Measurements from ENCODE around the gene LOC101059915.
"Not testable (repeated sequence)": the region's sequence is repeated elsewhere in the genome, so short reads cannot be mapped to it uniquely, and the experiment has no call there.

The LOC101059915 gene

DNA sequence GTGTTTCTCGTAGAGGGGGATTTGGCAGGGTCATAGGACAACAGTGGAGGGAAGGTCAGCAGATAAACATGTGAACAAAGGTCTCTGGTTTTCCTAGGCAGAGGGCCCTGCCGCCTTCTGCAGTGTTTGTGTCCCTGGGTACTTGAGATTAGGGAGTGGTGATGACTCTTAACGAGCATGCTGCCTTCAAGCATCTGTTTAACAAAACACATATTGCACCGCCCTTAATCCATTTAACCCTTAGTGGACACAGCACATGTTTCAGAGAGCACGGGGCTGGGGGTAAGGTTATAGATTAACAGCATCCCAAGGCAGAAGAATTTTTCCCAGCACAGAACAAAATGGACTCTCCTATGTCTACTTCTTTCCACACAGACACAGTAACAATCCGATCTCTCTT lies 22.9 kb upstream of the LOC101059915 start:
- not testable (repeated sequence) for DNase-seq

DNA sequence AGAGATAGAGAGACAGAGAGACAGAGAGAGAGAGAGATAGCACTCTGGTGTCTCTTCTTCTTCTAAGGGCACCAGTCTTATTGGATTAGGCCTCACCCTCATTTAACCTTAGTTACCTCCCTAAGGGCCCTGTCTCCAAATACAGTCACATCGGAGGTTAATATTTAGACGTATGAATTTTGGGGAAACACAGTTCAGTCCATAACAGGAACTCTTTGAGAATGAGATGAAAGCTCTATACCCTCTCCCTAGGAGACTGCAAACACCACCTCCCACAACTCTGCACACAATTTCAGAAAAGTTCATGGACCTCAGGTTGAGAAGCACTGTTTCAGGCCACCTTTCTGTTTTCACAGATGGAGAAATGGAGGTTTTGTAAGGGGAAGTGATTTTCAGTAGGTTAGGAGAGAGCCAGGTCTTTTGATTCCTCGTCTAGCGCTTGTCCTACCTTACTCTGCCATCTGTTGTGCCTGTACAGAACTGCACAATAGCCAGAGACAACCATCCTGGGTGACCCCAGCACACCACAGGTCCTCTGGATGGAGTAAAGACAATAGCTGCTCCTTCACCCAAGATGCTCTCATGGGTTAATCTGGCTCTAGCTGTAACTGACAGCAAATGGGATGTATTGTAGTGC lies 16.9 kb upstream of the LOC101059915 start:
- no peak for DNase-seq

DNA sequence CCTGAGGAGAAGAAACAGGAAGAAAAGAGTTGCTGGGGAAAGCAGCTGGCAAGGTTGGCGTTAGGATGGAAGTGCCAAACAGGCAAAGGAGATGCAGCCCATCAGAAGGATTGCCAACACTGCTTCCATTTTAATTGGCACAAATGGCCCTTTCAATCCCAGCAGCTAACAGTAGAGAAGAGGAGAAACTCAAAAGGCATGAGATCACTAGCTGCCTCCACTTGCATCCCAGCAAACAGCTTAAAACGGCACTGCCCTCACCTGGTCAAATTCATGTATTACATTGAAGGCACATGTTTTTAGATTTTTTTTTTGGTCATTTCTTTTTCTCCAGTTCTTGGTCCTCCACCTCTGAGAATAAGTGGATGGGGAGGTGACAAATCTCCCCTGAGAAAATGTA lies 14.9 kb upstream of the LOC101059915 start:
- peak; percentile 37 to 39 for DNase-seq

DNA sequence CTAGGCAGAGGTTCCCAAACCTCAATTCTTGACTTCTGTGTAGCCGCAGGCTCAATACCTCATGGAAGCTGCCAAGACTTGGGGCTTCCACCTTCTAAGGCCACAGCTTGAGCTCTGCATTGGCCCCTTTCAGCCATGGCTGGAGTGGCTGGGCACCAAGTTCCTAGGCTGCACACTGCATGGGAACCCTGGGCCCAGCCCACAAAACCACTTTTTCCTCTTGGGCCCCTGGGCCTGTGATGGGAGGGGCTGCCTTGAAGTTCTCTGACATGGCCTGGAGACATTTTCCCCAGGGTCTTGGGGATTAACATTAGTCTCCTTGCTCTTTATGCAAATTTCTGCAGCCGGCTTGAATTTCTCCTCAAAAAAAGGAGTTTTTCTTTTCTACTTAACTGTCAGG lies 14.0 kb upstream of the LOC101059915 start:
- no peak for DNase-seq

DNA sequence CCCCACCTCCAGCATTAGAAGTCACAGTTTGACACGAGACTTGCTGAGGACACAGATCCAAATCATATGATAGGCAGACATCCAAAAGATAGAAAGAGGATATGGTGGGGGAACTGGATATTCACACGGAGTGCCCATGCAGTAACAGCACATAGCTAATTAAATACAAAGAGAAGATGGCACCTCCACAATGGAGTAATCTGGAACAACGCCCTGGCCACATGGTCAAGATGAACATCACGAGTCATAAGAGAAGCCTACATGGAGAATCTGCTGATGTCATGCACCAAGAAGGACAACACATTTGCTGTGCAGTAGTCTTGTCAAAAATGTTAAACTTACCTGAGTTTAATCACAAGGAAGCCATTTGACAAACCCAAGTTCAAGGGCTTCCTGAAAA lies 10.1 kb upstream of the LOC101059915 start:
- no peak for DNase-seq

DNA sequence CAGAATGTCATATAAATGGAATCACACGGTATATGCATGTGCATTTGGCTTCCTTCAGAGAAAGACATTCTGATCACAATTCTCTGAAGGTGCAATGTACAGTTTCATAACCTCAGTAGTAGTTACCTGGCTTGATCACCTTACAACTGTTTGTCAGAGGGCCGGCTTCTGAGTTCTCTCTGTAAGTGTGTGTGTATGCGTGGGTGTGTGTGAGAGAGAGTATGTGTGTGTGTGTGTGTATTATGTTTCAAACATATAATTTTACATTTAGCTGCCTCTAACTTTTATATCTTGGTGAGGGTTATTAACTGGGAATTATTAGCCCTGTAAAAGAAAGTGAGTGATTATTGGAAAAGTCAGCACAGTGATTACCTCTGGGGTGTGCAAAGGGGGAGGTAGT lies 8.0 kb upstream of the LOC101059915 start:
- no peak for DNase-seq

DNA sequence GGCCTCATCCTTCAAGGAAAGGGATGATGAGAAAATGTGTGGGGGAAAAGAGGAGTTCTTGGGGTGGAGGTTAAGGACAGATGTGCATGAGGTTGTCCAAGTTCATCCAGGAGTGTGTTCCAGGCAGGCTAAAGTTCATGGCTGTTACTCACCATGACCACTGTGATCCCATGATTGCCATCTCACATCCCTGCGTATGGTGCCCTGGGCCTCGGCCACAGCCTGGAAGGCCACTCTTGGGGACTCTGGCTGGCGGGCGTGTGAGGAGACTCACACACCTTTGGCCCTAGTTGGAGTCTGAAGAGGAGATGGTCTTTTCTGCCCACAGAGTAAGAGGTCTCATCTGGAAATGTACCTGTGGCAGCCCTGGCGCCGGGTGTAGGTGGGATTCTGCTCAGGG lies 7.4 kb upstream of the LOC101059915 start:
- no peak for DNase-seq

DNA sequence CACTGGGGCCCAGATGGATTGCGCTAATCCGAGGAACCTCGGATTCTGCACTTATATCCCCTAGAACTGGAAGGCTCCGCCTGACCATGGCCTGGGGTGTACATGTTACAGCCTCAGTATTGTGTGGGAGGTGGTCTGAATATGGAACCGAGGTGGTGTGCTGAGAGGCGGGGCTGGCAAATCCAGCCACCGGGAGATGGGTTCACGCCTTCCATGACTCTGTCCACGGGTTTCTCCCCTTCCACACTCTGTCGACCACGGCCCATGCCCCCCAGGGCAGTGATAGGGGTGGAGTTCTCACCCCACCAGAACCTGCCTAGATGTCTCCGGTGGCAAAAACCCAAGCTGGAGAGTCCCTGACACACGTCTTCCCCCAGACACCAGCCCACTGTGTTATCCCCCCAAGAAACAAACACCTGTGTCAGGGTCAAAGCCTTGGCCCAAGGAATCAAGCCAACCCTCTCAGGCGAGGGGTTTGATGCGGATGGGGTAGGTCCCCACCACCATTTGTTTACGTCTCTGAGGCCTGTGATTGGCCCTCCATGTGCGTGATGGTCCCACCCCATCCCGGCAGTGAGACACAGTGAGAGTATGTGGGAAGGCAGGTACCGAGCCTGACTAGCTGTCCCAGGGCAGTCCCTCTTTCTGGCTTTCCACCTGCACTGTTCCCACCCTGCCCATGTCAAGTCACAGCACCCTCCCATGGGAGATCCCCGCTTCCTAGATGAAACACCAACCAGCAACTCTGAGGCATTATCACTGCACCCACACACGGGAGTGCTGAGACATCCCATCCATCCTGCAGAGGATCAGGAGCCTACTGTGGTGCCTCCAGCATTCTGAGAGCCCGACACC lies 6.6 kb upstream of the LOC101059915 start:
- no peak for DNase-seq

DNA sequence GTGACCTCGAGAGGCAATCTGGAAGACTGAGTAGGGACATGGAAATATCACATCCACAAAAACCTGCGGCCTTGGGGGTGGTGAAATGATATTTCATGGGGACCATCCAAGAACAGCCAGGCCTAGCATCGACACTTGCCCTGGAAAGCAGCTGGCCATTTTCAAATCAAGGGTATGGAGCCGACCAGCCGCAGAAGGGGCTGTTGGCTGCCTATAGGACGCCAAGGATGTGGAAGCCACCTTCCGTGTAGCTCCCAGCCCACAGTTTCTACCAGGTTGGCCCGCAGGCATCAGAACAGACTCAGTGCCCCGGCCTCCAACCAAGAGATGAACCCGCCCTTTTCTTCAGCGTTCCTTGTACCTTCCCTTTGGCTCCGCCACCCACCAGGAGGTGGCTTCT lies 5.4 kb upstream of the LOC101059915 start:
- no peak for DNase-seq

DNA sequence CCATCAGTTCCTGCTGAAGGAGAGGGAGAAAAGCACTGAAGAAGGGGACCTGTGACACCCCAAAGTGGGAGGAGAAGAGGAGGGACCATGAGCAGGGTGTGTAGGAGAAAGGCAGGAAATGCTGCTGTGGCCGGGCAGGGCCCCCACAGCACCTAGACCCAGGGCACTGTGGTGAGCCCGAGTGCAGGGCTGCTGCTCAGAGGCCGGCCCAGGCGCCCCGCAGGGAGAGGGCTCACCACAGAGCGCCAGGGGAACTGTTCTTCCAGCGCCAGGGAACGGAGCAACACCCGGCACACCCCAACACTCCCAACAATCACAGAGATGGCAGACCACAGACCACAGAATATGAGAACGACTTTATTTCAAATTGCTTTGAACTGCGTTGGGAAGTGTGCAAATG lies 4.7 kb upstream of the LOC101059915 start:
- not testable (repeated sequence) for DNase-seq

DNA sequence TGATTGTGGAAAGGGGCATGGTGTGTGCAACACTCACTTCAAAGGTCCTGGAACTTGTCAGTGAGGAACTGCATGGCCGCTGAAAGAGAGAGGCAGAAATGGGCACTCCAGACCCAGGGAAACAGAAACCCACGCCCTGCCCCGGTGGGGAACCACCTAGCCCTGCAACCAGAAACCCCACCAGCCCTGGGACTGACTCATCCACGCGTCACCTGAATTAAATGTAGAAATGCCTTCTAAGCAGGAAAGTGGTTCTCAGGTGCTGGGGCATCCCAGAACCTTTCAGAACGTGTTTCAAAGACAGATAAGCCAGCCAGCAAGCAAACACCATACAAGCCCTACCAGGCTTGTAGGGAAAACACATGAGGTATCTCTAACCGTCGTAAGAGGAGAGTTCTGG lies 4.1 kb upstream of the LOC101059915 start:
- peak; percentile 51 to 57 for DNase-seq

DNA sequence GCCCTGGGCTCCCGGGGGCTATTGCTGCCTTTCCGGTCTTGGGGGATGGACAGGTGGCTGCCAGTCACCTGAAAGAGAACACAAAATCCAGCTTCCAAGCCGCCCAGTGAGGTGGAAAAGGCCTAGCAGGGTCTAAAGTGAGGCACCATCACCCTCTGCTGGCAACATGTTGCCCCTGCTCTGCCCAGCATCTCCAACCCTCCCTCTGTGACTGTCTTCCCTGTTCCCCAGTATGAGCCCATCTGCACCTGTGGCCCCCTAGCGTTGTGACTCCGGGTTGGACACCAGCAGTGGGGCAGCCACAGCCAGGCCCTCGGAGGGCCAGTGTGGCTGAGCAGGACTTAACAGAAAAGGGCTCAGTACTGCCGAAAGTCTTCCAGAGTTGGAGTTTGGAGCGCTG lies 3.1 kb upstream of the LOC101059915 start:
- DNase-seq: not testable (repeated sequence)

DNA sequence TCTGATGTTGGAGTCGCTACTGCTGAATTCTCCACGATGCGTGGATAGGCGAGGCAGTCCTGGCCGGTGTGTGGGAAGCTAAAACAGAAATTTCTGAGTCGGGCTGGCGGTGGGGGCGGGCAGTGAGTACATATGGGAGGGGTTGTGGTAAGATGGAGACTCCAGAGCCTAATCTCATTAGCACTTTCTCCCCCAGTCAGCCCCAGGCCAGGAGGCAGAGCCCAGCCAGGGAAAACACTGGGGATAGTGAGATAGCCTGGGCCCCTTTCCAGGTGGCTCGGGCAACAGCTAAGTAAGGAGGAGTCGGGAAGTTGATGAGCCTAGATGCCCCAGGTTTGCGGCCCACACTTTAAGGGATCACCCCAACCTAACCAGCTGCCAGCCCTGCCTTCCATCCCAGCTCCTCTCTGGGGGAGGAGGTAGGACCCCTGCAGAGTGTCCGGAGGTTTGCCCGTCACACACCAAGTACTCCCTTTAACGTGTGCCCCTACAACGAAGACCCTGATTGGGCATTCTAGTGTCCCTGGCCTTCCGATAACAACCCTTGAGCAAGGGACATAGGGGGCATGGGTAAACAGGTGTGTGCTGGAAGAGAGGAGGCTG lies 2.4 kb upstream of the LOC101059915 start:
- no peak for DNase-seq

DNA sequence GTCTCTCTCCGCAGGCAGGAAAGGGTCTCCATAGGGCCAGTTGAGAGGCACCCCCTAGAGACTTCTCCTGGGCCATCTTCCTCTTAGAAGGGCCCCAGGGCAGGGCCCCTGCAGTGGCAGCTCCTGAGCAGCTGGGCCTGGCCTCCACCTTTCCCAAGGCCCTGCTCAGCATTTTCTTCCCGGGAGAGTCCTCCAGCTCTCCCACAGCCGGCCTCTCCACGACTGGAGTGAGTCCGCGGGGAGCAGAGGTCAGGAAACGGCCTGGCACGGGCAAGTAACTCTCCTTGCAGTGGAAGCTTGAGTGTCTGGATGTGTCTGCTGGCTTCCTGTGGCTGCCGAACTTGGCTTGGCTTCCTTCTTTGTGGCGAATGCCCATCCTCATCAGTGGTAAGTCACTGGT lies 1.6 kb upstream of the LOC101059915 start:
- DNase-seq: no peak

DNA sequence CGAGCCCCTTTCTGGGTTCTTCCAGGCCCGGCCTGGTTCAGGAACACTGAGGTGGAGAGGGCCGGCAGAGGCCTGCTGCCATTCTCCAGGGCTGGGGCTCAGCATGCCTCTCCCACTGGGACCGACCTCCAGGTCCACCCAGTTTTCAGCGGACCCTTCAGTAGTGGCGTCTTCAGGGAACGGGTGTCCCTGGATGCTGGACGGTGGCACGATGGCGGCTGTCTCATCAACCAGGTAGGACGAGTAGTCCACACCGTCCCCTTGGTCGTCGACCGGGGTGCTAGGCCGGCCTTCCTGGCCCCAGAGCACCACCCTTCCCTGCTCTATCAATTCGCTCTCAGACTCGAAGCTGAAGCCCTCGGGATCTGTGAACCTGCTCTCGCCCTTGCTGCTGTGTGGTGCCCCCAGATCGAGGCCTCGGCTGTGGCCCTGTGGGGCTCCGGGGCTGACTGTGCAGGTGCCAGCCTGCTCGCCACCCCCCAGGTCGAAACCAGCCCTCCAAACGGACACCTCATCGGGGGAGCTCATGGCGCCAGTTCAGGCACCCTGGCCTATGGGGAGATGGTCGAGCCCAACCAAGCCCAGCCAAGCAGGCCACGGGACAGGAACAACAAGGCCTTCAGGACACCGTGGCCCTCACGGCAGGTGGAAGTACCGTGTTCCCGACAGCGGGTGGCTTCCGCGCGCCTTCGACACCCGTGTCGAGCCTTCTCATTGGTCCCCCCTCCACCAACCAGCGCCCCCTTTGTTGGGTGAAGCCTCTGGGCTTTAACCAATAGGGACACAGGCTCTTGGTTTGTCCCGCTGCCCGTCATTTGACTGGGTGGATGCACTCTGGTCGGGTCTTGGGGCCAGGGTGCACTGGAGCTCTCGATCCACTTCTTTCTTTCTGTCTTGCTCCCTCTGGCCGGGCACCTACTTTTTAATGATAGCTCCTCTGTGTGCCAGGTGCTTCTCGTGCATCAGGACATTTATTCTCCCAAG lies 814 bp upstream of the LOC101059915 start:
- DNase-seq: no peak

DNA sequence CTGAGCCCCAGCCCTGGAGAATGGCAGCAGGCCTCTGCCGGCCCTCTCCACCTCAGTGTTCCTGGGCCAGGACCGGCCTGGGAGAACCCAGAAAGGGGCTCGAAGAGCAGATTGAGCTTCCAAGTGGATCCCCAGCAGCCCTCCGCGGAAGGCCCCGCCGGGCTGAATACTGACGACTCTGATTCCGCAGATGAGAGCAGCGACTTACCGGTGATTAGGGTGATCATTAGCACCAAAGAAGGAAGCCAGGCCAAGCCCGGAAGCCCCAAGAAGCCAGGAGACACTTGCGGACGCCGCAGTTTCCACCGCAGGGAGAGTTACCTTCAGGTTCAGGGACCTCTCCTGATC lies 876 bp downstream of the LOC101059915 start:
- no peak for DNase-seq

DNA sequence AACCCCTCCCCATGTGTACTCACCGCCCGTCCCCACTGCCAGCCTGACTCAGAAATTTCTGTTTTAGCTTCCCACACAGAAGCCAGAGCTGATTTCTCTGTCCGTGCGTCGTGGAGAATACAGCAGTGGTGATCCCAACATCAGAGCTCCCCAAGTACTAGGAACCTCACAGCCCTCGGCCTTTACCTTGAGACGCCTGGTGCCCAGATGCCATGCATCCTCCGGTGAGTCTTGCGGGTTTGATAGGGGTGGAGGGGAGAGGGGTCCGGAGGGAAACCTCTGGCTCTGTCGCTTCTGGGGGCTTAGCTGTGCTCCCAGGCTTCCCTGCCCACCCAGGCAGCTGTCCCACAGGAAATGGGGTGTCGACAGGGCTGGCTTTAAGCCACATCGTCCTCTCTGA lies 2.1 kb downstream of the LOC101059915 start:
- DNase-seq: no peak

DNA sequence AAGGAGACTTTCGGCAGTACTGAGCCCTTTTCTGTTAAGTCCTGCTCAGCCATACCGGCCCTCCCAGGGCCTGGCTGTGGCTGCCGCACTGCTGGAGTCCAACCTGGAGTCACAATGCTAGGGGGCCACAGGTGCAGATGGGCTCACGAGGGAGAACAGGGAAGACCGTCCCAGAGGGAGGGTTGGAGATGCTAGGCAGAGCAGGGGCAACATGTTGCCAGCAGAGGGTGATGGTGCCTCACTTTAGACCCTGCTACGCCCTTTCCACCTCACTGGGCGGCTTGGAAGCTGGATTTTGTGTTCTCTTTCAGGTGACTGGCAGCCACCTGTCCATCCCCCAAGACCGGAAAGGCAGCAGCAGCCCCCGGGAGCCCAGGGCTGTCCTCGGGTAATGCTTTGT lies 2.6 kb downstream of the LOC101059915 start:
- DNase-seq: not testable (repeated sequence)

DNA sequence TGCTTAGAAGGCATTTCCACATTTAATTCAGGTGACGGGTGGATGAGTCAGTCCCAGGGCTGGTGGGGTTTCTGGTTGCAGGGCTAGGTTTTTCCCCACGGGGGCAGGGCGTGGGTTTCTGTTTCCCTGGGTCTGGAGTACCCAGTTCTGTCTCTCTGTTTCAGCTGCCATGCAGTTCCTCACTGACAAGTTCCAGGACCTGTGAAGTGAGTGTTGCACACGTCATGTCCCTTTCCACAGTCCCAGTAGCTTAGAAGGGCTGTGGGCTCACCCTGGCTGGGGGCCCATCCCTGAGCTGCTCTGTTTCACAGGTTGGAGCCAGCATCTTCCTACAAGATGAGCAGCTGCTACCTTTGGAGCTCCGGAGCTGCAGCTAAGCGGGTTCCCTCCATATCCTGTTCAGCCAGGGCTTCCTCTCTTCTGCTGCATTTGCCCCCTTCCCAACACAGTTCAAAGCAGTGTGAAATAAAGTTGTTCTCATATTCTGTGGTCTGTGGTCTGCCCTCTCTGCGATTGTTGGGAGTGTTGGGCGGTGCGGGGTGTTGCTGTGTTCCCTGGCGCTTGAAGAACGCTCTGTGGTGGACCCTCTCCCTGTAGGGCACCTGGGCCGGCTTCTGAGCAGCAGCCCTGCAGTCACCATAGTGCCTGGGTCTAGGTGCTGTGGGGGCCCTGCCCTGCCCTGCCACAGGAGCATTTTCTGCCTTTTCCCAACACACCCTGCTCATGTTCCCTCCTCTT lies 3.9 kb downstream of the LOC101059915 start:
- DNase-seq: peak; percentile 48 to 54

DNA sequence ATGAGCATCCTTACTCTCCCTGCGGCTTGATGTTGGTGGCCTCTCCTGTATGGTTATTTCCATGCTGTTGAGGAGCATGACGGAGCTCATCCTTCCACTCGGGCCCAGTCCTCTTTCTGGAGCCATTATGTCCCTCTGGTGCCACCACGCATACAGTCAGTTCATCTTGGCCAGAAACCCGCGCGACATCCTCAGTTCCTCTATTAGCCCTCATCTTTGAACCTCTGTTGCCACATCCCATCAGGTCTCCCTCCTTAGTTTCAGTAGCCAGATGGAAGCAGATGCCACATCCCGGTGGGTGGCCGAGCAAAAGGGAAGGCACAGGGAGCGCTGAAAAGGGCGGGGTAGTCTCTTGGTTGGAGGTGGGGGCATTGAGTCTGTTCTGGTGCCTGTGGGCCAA lies 4.6 kb downstream of the LOC101059915 start:
- DNase-seq: no peak

DNA sequence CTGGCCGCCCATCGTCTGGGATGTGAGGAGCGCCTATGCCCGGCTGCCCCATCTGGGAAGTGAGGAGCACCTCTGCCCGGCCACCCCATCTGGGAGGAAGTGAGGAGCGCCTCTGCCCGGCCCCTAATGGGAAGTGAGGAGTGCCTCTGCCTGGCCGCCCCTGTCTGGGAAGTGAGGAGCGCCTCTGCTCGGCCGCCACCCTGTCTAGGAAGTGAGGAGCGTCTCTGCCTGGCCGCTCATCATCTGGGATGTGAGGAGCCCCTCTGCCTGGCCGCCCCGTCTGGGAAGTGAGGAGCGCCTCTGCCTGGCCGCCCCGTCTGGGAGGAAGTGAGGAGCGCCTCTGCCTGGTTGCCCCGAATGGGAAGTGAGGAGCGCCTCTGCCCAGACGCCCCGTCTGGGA lies 8.3 kb downstream of the LOC101059915 start:
- not testable (repeated sequence) for DNase-seq
